ENCODE measurements around the gene CEACAM20. TPM values are rescaled to one million over a fixed set of nuclear protein-coding genes. Genes with fewer than 3 reads are reported as not detected.
"Not testable (repeated sequence)": the region's sequence is repeated elsewhere in the genome, so short reads cannot be mapped to it uniquely, and the experiment has no call there.

CEACAM20 gene
- total RNA-seq, 1 donor from 2014 or later, result not detected

- TF ChIP-seq, protein P1, sequence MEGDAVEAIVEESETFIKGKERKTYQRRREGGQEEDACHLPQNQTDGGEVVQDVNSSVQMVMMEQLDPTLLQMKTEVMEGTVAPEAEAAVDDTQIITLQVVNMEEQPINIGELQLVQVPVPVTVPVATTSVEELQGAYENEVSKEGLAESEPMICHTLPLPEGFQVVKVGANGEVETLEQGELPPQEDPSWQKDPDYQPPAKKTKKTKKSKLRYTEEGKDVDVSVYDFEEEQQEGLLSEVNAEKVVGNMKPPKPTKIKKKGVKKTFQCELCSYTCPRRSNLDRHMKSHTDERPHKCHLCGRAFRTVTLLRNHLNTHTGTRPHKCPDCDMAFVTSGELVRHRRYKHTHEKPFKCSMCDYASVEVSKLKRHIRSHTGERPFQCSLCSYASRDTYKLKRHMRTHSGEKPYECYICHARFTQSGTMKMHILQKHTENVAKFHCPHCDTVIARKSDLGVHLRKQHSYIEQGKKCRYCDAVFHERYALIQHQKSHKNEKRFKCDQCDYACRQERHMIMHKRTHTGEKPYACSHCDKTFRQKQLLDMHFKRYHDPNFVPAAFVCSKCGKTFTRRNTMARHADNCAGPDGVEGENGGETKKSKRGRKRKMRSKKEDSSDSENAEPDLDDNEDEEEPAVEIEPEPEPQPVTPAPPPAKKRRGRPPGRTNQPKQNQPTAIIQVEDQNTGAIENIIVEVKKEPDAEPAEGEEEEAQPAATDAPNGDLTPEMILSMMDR (IDR thresholded peaks at IDR 0.05; ENCODE audit: unreplicated experiment), result peak; percentile 95
- H3K36me3 Mint-ChIP-seq, result peaks cover 43% of the 10 kb centered on the region
- H3K27me3 Mint-ChIP-seq (ENCODE audit: low read depth), result peaks cover 18% of the 10 kb centered on the region
- peaks cover 16% of the 10 kb centered on the region for H3K4me1 Mint-ChIP-seq
- peak within 1 kb of the TSS; percentile 92 for H3K4me3 Mint-ChIP-seq
- peak; percentile 95 to 96 for DNase-seq (ENCODE audit: low spot score in 2 of 2, unreplicated experiment in 2 of 2)
- H3K27ac Mint-ChIP-seq, result peak within 1 kb of the TSS; percentile 96
- H3K9me3 Mint-ChIP-seq, result peaks cover 28% of the 10 kb centered on the region
Measured at GRCh38 chr19:44499962-44500949, 29.2 kb downstream of the CEACAM20 start, which contains the start of gene ZNF180. Gene ZNF180 (minus strand): TSS chr19:44500522. CDS start chr19:44497334, 3,188 bp downstream.

DNA sequence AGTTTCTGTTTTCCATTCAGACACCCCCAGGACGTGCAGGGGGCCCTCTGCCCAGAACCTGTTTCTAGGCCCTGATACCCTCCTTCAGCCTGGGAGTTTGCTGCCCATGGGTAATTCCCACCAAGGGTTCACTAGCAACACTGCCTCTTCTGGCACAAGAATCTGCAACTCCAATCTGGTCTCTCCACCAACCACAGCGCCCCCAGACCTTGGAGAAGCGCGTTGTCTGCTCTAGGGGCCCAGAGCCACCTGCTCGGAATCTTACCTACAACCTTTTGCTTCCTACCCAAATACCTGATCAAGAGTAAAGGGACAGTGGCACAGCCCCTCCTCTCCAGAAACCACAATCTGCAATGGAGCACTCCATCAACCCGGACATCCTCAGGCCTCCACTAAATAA is 29.9 kb downstream of the CEACAM20 start:
- H3K9me3 Mint-ChIP-seq, result peaks cover 35% of the 10 kb centered on the region
- peaks cover 11% of the 10 kb centered on the region for H3K27me3 Mint-ChIP-seq (ENCODE audit: low read depth)
- peak overlapping the region; percentile 96 for H3K27ac Mint-ChIP-seq
- TF ChIP-seq, protein P1 (IDR thresholded peaks at IDR 0.05; ENCODE audit: unreplicated experiment), result no peak
- peak overlapping the region; percentile 92 for H3K4me3 Mint-ChIP-seq
- peaks cover 50% of the 10 kb centered on the region for H3K36me3 Mint-ChIP-seq
- DNase-seq (ENCODE audit: low spot score in 2 of 2, unreplicated experiment in 2 of 2), result no peak
- peaks cover 16% of the 10 kb centered on the region for H3K4me1 Mint-ChIP-seq

GRCh38 chr19:44498988-44499387 is 30.5 kb downstream of the CEACAM20 start:
- DNase-seq (ENCODE audit: low spot score in 2 of 2, unreplicated experiment in 2 of 2), result no peak
- Mint-ChIP-seq H3K9me3 (peaks cover 39% of the 10 kb centered on the region), H3K27ac (no peak overlapping the region), H3K4me1 (peaks cover 16% of the 10 kb centered on the region), H3K4me3 (peak overlapping the region; percentile 92), H3K36me3 (peaks cover 56% of the 10 kb centered on the region), H3K27me3 (ENCODE audit: low read depth) (peaks cover 8% of the 10 kb centered on the region)
- TF ChIP-seq, protein P1 (IDR thresholded peaks at IDR 0.05; ENCODE audit: unreplicated experiment), result no peak

DNA sequence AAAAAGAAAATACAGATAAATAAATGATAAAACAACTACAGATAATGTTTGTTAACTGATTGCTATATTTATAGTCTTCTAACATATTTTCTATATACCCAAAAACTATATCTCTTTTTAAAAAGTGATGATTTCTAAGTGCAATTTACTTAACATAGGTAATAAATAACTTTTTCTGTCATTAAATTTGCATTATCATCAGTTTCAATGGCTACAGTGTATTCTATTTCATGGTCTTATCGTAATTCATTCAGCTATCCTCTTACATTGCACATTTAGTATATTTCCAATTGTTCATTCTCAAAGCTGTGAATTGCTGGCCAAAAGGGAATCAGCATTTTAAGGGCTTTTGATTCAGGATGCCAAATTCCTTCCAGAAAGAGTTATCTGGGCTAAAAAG is 32.8 kb downstream of the CEACAM20 start:
- H3K27me3 Mint-ChIP-seq (ENCODE audit: low read depth), result no peaks in the 10 kb centered on the region
- peaks cover 79% of the 10 kb centered on the region for H3K36me3 Mint-ChIP-seq
- peaks cover 61% of the 10 kb centered on the region for H3K9me3 Mint-ChIP-seq
- H3K4me3 Mint-ChIP-seq, result no peak overlapping the region
- H3K27ac Mint-ChIP-seq, result no peak overlapping the region
- H3K4me1 Mint-ChIP-seq, result peaks cover 16% of the 10 kb centered on the region
- no peak for DNase-seq (ENCODE audit: low spot score in 2 of 2, unreplicated experiment in 2 of 2)
- TF ChIP-seq, protein P1 (IDR thresholded peaks at IDR 0.05; ENCODE audit: unreplicated experiment), result no peak

GRCh38 chr19:44476559-44477408 is 52.7 kb downstream of the CEACAM20 start:
- TF ChIP-seq, protein P1 (IDR thresholded peaks at IDR 0.05; ENCODE audit: unreplicated experiment), result no peak
- H3K4me3 Mint-ChIP-seq, result no peak overlapping the region
- no peaks in the 10 kb centered on the region for H3K27me3 Mint-ChIP-seq (ENCODE audit: low read depth)
- no peaks in the 10 kb centered on the region for H3K4me1 Mint-ChIP-seq
- H3K9me3 Mint-ChIP-seq, result peaks cover 87% of the 10 kb centered on the region
- peaks cover 98% of the 10 kb centered on the region for H3K36me3 Mint-ChIP-seq
- DNase-seq (ENCODE audit: low spot score in 2 of 2, unreplicated experiment in 2 of 2), result no peak
- peak overlapping the region; percentile 62 for H3K27ac Mint-ChIP-seq

GRCh38 chr19:44468730-44469129 is 60.7 kb downstream of the CEACAM20 start:
- not testable (repeated sequence) for H3K4me3 Mint-ChIP-seq; H3K27ac Mint-ChIP-seq; H3K4me1 Mint-ChIP-seq; DNase-seq (ENCODE audit: low spot score in 2 of 2, unreplicated experiment in 2 of 2); H3K27me3 Mint-ChIP-seq (ENCODE audit: low read depth)
- peaks cover 34% of the 10 kb centered on the region for H3K36me3 Mint-ChIP-seq
- H3K9me3 Mint-ChIP-seq, result peaks cover 81% of the 10 kb centered on the region

GRCh38 chr19:44462600-44463286 is 66.7 kb downstream of the CEACAM20 start:
- not testable (repeated sequence) for DNase-seq (ENCODE audit: low spot score in 2 of 2, unreplicated experiment in 2 of 2); H3K27ac Mint-ChIP-seq; H3K4me3 Mint-ChIP-seq; H3K36me3 Mint-ChIP-seq; H3K4me1 Mint-ChIP-seq; H3K27me3 Mint-ChIP-seq (ENCODE audit: low read depth)
- peaks cover 59% of the 10 kb centered on the region for H3K9me3 Mint-ChIP-seq
